H54 (cell line): Measurements from ENCODE around the gene PXYLP1.

Experiments
- DNase-seq: peaks from one replicate; pipeline ENCODE4 v3.0.0; 2011; ENCODE audit warnings: low spot score, mixed read lengths; ENCODE audit not compliant: insufficient read length
- FAIRE-seq: peaks from 3 replicates; lab custom pipeline; 2011; peaks lifted over from hg19 to GRCh38; lab: Jason Lieb, UNC
- POLR2A ChIP-seq: IDR thresholded peaks from 2 replicates; pipeline ENCODE4 v1.6.1; 2011; ENCODE audit warnings: low read depth, mild to moderate bottlenecking, low read length

PXYLP1 gene

GRCh38 chr3:141216975-141217374 is 14.7 kb upstream of the PXYLP1 start:
- no peak for DNase-seq
- no peak for TF ChIP-seq POLR2A
- no peak for FAIRE-seq

DNA sequence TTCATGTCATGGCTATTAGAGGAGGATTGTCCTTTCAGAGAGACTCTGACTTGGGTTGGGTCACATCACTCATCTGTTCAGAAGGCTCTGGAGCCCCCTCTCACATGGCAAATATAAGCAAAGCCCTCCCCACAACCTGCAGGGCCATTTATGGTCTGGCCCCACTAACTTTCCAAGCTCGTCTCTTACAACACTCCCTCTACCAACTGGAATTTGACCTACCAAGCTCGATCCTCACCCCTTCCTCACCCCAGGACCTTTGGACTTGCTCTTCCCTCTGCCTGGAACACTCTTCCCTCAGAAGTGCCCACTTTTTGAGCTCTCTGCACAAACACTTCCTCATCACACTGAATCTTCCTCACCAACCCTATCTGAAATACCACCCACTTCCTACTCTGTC is 14.2 kb upstream of the PXYLP1 start:
- no peak for TF ChIP-seq POLR2A
- DNase-seq (no peak), FAIRE-seq (no peak)

GRCh38 chr3:141218162-141218835 is 13.3 kb upstream of the PXYLP1 start:
- TF ChIP-seq POLR2A = no peak
- DNase-seq (no peak), FAIRE-seq (no peak)

DNA sequence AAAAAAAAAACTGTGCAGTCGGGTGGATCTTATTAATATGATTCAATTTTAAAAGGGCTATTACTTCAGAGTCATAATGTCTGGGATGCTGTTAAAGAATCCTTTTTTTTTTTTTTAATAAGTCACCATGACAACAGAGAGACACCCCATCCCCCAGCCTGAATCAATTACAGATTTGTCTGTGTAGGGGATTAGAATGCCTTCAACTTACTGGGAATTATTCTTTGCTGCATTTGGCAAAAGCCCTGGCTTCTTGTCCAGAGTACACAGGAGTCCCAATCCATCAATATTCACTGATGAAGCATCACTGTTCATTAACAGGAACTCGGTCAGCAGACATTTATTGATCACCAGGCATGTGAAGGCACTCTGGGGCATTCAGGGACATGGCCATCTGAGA is 12.7 kb upstream of the PXYLP1 start:
- DNase-seq = no peak
- FAIRE-seq = no peak
- no peak for TF ChIP-seq POLR2A

DNA sequence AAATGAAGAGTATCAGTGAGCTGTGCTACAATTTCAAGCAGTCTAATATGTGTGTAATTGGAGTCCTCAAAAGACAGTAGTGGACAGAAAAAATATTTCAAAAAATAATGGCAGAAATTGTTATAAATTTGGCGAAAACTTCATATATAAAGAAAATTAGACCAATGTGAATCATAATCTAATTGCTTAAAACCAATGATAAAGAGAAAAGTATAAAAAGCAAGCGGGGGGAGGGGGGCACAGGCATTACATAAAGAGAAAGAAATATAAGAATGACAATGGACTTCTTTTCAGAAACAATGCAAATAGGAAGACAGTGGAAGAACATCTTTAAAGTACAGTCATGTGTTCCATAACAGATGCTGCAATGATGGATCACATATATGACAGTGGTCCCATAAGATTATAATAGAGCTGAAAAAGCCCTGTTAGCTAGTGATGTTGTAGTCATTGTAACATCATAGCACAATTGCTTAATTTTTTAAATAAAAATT is 7.9 kb upstream of the PXYLP1 start:
- TF ChIP-seq POLR2A = no peak
- no peak for DNase-seq
- FAIRE-seq = no peak

- DNase-seq (no peak), FAIRE-seq (no peak)
- no peak for TF ChIP-seq POLR2A
Measured at GRCh38 chr3:141225939-141226338, 5.7 kb upstream of the PXYLP1 start.

DNA sequence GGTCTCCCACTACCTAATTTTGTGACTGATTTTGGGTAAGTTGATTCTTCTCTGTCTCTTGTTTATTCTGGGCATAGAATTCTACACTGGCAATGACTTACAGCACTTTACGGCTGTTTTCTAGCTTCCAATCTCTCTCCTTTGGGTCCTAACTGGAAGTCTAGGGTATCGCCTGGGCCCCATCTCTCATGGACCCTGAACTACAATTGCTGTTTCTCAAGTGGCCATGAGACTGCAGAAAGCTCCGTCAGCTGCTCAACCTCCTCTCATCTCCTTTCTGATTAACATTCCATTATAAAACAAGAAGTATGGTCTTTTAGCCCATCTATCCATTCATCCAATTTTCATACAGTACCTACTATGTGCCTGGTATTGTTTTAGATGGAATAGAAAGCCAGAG is 4.4 kb upstream of the PXYLP1 start:
- DNase-seq = no peak
- no peak for FAIRE-seq
- TF ChIP-seq POLR2A = no peak

GRCh38 chr3:141227752-141228151 is 3.9 kb upstream of the PXYLP1 start:
- FAIRE-seq (no peak), DNase-seq (no peak)
- no peak for TF ChIP-seq POLR2A

DNA sequence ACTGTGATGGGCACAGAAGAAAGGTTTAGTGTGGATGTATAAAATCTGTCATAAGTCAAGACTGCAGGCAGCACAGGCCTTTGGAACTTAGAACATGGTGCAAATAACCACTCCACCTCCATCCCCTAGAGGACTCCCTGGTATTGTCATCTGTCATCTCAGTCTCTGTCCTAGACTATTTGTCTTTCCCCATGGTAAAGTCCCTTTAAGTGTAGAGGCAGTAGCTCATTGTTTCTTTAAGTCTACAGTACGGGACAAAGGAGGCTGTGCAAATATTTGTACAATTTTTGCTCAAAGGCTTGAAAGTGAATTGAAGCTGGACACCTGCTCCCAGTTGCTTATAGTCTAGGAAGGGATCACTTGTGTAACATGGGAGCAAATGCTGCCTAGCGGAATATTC is 3.2 kb upstream of the PXYLP1 start:
- FAIRE-seq (no peak), DNase-seq (no peak)
- no peak for TF ChIP-seq POLR2A

DNA sequence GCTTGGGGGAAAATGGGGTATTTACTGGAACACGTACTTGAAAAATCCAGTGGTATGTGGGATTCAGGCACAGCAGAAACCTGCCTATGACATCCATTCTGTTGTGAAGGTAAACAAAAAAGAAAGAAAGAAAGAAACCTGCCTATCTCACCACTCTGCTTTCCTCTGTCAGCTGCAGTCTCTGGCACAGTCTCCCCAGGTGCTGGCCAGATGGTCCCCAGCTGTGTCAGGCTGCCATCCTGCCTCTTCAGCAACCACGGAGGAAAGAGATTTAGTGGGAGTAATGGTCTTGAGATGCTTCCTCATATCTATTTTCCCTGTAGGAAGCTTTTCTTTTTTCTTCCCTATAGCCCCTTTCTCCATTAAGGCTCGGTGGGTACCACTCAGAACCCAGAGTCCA is 2.5 kb upstream of the PXYLP1 start:
- TF ChIP-seq POLR2A = no peak
- FAIRE-seq (no peak), DNase-seq (no peak)

- DNase-seq (no peak), FAIRE-seq (no peak)
- TF ChIP-seq POLR2A = no peak
Measured at GRCh38 chr3:141230293-141230692, 1.3 kb upstream of the PXYLP1 start.

- no peak for FAIRE-seq
- TF ChIP-seq POLR2A = no peak
- DNase-seq = peak; percentile 15
Measured at GRCh38 chr3:141231952-141232823, 563 bp downstream of the PXYLP1 start.

DNA sequence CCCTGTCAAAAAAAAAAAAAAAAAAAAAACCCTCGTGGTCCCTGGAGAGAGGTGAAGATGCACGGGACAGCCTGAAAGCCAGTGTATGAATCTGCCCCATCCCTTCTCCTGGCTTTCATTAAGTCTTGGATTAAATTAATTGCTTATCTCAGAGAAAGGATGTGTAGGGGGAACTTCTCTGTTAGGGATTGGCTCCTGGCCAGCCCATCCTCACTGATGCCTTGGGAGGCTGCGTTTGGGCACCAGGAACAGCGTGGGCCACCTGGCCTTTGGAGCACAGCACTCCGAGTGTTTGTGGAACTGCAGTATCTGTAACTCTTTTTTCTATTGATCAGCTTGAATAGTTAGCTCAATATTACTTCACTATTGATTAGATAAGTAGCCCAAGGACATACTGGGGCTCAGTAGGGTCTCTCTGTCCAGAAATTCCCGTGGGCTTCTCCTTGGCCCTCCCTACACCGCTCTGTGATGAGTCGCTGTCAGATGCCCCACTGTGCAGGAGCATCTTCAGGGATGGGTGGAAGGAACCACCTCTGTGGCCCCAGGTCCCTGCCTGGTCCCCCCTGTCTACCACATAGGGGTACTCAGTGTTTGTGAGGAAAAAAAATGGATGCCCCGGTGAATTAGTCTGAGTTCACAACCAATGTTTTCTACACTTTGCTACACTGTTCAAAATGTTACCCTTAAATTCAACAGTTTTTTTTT is 2.0 kb downstream of the PXYLP1 start:
- DNase-seq (no peak), FAIRE-seq (no peak)
- no peak for TF ChIP-seq POLR2A

- no peak for FAIRE-seq
- no peak for DNase-seq
- no peak for TF ChIP-seq POLR2A
Measured at GRCh38 chr3:141234283-141234682, 2.7 kb downstream of the PXYLP1 start.

- no peak for FAIRE-seq
- no peak for TF ChIP-seq POLR2A
- no peak for DNase-seq
Measured at GRCh38 chr3:141235661-141236171, 4.1 kb downstream of the PXYLP1 start.
